ENCODE results near the gene MOBP. TPM values are rescaled to one million over a fixed set of nuclear protein-coding genes. Genes with fewer than 3 reads are reported as not detected.

Gene MOBP
- total and polyA plus RNA-seq, 2 experiments from 2014 or later = not detected

GRCh38 chr3:39446444-39446843 is 21.0 kb upstream of the MOBP start (continued):
- TF ChIP-seq ZNF462 (CRISPR knock-in tag; IDR thresholded peaks at IDR 0.05) (no peak), CREB1 (CRISPR knock-in tag; IDR thresholded peaks at IDR 0.05; ENCODE audit: low read depth) (no peak), NANOG (IDR thresholded peaks at IDR 0.05; ENCODE audit: borderline replicate concordance) (no peak), ZNF331 (CRISPR knock-in tag; IDR thresholded peaks at IDR 0.05; ENCODE audit: low read depth) (no peak), JUNB (IDR thresholded peaks at IDR 0.05; ENCODE audit: unreplicated experiment) (no peak), POLR2AphosphoS5 (IDR thresholded peaks at IDR 0.05; ENCODE audit: low read depth) (no peak), ETS1 (IDR thresholded peaks at IDR 0.05) (no peak), STAT1 (IDR thresholded peaks at IDR 0.05; ENCODE audit: unreplicated experiment) (no peak)
- TF ChIP-seq, protein P1, sequence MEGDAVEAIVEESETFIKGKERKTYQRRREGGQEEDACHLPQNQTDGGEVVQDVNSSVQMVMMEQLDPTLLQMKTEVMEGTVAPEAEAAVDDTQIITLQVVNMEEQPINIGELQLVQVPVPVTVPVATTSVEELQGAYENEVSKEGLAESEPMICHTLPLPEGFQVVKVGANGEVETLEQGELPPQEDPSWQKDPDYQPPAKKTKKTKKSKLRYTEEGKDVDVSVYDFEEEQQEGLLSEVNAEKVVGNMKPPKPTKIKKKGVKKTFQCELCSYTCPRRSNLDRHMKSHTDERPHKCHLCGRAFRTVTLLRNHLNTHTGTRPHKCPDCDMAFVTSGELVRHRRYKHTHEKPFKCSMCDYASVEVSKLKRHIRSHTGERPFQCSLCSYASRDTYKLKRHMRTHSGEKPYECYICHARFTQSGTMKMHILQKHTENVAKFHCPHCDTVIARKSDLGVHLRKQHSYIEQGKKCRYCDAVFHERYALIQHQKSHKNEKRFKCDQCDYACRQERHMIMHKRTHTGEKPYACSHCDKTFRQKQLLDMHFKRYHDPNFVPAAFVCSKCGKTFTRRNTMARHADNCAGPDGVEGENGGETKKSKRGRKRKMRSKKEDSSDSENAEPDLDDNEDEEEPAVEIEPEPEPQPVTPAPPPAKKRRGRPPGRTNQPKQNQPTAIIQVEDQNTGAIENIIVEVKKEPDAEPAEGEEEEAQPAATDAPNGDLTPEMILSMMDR (conservative IDR thresholded peaks at IDR 0.05; ENCODE audit: low read depth in 2 of 2) = no peak
